GM19023 (cell line): ENCODE results near the gene SLC25A39.
A peak's percentile ranks its signal among the peaks of the same experiment; 100 is the strongest.

Experiments used
- ATAC-seq: cut with Tn5 transposase; IDR thresholded peaks from one replicate; pipeline ENCODE4 v1.9.1; 2021; ENCODE audit warnings: mild to moderate bottlenecking, moderate library complexity; ENCODE audit not compliant: unreplicated experiment

The SLC25A39 gene

DNA sequence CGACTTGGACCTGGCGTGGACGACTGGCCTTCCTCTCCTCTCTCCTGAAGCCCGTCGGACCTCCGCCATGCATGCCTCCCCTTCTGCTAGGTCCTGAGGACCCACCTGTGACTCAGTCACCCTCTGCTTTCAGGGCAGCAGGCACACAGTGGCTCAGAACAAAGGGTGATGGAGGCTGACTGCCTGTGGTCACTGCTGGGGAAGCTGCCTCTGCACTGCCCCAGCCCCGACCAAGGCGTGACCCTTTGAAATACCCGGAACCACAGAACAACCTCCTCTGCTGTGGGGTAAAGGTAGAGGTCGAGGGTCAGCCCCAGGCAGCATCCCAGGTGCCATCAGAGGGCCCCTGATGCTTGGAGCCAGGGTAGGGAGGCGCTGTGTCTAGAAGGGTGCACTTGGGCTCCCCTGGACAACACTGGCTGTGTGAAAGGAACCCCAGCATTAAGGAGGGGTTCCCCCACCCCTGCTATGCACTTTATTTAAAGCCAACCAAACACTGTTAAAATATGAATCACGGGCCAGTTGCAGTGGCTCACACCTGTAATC is 44.2 kb downstream of the SLC25A39 start:
- ATAC-seq = no peak

DNA sequence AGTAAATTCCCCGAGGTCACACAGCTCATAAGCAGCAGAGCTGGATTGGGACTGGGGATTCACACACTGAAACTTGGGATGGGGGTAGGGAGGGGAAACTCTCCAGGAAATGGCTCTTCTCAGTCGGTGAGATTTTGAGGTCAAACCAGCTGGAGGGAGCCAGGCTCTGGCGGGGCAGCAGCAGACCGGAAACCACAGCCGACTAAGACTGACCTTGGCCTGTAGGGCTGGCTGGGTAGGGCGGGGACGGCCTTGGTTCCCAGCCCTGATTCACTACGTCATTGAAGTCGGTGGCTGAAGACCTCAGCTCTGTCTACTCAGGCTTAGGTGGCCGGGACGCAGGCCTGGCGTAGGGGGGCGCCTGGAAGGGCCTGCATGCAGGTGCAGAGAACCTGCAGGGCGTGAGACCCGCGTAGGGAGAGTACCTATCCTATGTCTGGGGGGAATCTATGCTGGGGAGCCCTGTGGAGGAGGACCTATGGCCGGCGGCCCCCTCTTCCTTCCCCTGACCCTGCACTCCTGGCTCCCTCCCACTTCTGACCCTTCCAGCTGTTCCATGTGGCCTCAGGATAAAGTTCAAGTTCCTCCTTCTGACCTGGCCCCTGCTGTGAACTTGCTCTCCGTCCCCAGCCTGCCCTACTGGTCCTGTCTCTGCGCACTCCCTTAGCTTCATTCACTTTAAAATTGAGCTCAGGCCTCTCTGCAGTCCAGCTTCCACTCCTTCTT is 44.8 kb downstream of the SLC25A39 start:
- peak; percentile 80 for ATAC-seq

DNA sequence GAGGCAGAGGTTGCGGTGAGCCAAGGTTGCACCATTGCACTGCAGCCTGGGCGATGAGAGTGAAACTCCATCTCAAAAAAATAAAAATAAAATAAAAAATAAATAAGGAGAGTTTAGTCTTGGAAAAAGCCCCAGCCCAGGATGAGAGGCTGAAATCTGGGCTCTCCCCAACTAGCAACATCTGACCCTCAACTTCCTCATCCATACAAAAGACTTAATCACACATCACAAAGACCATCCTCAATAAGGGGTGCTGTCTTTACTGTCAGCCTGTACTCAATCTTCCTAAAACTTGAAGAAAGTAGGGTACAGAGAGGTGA is 45.3 kb downstream of the SLC25A39 start:
- ATAC-seq = no peak

DNA sequence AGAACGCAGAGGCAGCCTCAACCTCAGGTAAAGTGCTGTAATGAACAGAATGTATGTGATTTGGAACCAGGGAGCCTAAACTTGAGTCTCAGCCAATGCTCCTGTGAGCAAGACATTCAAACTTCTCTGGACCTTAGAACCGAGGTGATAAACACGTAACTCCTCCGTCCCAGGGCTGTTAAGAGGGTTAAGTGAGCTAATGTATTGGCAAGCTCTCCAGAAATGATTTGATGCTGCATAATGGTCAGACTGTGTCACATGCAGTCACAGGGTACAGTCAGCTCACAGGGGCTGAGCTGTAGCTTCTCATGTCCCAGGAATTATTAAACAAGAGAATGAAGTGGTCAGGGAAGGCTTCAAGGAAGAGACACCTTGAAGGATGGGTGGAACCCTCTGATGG is 46.6 kb downstream of the SLC25A39 start:
- ATAC-seq = no peak

DNA sequence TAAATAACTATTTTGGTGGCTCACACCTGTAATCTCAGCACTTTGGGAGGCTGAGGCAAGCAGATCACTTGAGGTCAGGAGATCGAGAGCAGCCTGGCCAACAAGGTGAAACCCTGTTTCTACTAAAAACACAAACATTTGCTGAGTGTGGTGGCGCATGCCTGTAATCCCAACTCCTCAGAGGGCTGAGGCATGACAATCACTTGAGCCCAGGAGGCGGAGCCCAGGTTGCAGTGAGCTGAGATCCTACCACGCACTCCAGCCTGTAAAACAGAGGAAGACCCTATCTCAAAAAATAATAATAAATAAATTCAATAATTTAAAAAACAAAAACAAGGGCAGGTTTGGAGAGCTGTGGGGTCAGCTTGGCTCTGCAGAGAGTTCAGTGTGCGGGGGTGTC is 51.0 kb downstream of the SLC25A39 start:
- ATAC-seq = no peak

DNA sequence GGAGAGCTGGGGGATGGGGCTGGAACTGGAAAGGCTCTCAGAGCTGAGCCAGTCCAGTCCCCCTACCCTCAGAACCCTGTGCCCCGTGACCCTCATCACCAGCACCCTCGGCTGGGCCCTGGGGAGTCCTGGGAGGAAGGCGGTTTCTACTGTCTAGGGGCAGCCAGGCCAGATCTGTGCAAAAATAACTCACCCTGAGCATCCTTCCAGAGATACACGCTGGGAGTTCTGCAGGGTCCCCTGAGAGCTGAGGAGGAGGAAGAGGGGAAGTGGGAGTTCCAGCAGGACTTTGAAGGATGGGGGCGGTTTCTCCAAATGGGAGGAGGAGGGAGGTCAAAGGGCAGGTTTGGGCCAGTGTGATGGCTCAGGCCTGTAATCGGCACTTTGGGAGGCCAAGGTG is 51.7 kb downstream of the SLC25A39 start:
- ATAC-seq = no peak

DNA sequence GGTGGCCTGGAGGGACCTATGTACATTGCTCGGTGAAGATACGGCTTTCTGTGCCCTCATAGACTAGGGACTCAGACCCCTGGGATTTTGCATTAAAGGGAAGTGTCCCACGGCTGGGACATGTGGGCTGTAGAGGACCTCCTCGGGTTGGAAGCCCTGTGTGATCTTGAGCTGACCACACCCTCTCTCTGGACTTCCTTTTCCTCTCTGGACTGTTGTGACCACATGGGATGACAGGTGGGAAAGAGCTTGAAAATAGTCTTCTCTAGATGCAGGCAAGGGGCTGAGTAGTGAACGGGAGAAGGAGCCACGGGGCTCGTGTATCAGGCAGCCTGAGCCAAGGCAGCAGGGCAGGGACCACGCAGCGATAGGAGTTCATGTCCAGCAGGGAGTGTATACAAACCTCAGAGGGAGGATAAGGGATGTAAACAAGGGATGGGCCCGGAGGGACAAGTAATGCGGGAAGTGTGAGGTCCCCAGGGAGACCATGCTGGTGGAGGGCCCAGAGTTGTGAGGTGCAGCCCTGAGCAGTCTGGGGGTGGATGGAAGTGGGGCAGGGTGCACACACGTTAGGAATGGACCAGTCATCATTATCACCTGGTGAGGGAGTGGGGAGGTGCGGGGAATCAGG is 52.2 kb downstream of the SLC25A39 start:
- ATAC-seq = no peak
